Measurements from ENCODE around the gene OSBPL5. TPM values are rescaled to one million over a fixed set of nuclear protein-coding genes. Genes with fewer than 3 reads are reported as not detected.

OSBPL5 gene
- total and polyA plus RNA-seq, 2 donors from 2014 or later, result 8.5 to 63.0 TPM

DNA sequence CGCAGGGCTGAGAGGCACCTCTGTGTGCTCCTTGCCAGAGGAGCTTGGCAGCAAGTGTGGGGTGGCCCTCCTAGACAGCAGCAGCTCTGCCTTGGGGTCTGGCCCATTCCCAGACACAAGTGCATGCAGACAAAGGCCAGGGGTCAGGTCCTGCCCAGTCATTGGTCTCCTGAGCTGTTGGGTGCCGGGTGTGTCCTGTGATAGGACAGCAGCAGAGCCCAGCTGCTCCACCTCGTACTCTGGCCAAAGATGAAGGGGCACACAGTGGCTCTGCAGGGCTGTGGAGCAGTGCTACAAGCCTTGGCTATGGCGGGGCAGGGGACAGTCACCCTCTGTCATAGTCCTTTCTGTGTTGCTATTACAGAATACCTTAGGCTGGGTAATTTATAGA, 17.3 kb upstream of the OSBPL5 start:
- Histone ChIP-seq H3K36me3 (ENCODE audit: control insufficient read depth in 2 of 3, insufficient read depth in 3 of 3, low read length in 3 of 3) (no peaks in the 10 kb centered on the region), H3K4me1 (ENCODE audit: control insufficient read depth in 2 of 3, insufficient read depth in 2 of 3, low read depth in 1 of 3, low read length in 3 of 3) (no peaks in the 10 kb centered on the region), H3K27ac (ENCODE audit: low read depth in 2 of 2, low read length in 2 of 2) (no peak overlapping the region), H3K4me3 (ENCODE audit: low read length in 3 of 3) (no peak overlapping the region), H3K27me3 (ENCODE audit: control insufficient read depth, insufficient read depth, low read length) (no peaks in the 10 kb centered on the region), H3K9ac (ENCODE audit: low read length in 3 of 3) (no peak overlapping the region), H3K9me3 (ENCODE audit: control insufficient read depth in 2 of 3, insufficient read depth in 1 of 3, low read length in 3 of 3) (no peaks in the 10 kb centered on the region)
- intact Hi-C loops (cut with DNase I), result no loop called here
- DNase-seq (no peak), FAIRE-seq (no peak)
- TF ChIP-seq, protein P1, sequence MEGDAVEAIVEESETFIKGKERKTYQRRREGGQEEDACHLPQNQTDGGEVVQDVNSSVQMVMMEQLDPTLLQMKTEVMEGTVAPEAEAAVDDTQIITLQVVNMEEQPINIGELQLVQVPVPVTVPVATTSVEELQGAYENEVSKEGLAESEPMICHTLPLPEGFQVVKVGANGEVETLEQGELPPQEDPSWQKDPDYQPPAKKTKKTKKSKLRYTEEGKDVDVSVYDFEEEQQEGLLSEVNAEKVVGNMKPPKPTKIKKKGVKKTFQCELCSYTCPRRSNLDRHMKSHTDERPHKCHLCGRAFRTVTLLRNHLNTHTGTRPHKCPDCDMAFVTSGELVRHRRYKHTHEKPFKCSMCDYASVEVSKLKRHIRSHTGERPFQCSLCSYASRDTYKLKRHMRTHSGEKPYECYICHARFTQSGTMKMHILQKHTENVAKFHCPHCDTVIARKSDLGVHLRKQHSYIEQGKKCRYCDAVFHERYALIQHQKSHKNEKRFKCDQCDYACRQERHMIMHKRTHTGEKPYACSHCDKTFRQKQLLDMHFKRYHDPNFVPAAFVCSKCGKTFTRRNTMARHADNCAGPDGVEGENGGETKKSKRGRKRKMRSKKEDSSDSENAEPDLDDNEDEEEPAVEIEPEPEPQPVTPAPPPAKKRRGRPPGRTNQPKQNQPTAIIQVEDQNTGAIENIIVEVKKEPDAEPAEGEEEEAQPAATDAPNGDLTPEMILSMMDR (IDR thresholded peaks at IDR 0.05; ENCODE audit: borderline replicate concordance, extremely low read depth, insufficient read depth), result no peak

DNA sequence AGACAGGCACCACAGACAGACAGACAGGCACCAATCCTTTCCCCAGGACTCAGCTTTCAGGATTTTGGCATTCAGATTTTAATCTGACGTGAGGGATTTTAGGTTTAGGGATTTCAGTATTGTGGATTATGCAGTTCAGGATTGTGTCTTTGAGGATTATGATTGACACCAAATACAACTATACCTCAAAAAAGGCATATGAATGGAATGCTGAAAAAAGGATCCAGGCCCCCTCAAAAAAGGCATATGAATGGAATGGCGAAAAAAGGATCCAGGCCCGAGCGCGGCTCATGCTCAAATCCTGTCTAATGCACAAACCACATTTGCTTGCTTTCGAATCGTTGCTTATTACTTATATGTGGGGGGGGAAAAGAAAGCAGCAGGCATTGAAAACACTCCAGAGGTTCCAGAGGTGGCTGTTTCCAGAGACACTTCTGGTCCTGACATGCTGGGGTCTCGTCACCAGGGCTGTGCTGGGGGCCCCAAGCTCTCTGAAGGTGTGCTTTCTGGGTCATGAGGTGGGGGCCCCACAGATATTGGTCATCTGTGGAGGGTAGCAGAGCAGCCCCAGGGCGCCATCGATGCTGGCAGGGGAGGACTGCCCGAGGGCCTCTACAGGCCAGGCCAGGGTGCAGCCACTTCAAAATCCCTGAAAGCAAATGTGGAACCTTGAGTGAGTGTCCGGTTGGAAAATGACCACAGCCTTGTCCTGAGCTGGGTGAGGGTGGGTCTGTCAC, 16.8 kb upstream of the OSBPL5 start:
- Histone ChIP-seq H3K4me1 (ENCODE audit: control insufficient read depth in 2 of 3, insufficient read depth in 2 of 3, low read depth in 1 of 3, low read length in 3 of 3) (no peaks in the 10 kb centered on the region), H3K9ac (ENCODE audit: low read length in 3 of 3) (no peak overlapping the region), H3K36me3 (ENCODE audit: control insufficient read depth in 2 of 3, insufficient read depth in 3 of 3, low read length in 3 of 3) (no peaks in the 10 kb centered on the region), H3K27ac (ENCODE audit: low read depth in 2 of 2, low read length in 2 of 2) (no peak overlapping the region), H3K9me3 (ENCODE audit: control insufficient read depth in 2 of 3, insufficient read depth in 1 of 3, low read length in 3 of 3) (no peaks in the 10 kb centered on the region), H3K27me3 (ENCODE audit: control insufficient read depth, insufficient read depth, low read length) (no peaks in the 10 kb centered on the region), H3K4me3 (ENCODE audit: low read length in 3 of 3) (no peak overlapping the region)
- TF ChIP-seq, protein P1 (IDR thresholded peaks at IDR 0.05; ENCODE audit: borderline replicate concordance, extremely low read depth, insufficient read depth), result no peak
- DNase-seq, result peak in 2 of 5 donors; percentile 10 to 62
- intact Hi-C loops (cut with DNase I), result no loop called here
- no peak for FAIRE-seq

DNA sequence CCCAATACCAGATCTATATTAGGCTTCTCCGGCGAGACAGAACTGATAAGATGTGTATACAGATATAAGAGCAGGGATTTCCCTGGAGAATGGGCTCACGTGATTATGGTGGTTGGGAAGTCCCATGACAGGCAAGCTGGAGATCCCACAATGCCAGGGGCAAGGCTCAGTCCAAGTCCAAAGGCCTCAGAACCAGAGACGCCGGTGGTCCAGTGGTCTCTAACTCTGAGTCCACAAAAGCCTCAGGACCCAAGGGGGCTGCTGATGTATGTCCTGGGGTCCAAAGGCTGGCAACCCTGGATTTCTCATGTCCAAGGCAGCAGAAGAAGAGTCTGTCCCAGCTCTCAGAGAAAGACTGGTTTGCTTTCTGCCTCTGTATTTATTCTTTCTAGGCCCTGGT, 15.8 kb upstream of the OSBPL5 start:
- TF ChIP-seq, protein P1 (IDR thresholded peaks at IDR 0.05; ENCODE audit: borderline replicate concordance, extremely low read depth, insufficient read depth), result no peak
- H3K27ac ChIP-seq (ENCODE audit: low read depth in 2 of 2, low read length in 2 of 2), result no peak overlapping the region
- DNase-seq (peak in 1 of 5 donors; percentile 12), FAIRE-seq (no peak)
- no peak overlapping the region for H3K9ac ChIP-seq (ENCODE audit: low read length in 3 of 3)
- intact Hi-C loops (cut with DNase I), result no loop called here
- no peaks in the 10 kb centered on the region for H3K36me3 ChIP-seq (ENCODE audit: control insufficient read depth in 2 of 3, insufficient read depth in 3 of 3, low read length in 3 of 3)
- H3K9me3 ChIP-seq (ENCODE audit: control insufficient read depth in 2 of 3, insufficient read depth in 1 of 3, low read length in 3 of 3), result peaks cover 0 to 8% (median 4%) of the 10 kb centered on the region in 3 donors
- H3K4me3 ChIP-seq (ENCODE audit: low read length in 3 of 3), result no peak overlapping the region
- no peaks in the 10 kb centered on the region for H3K27me3 ChIP-seq (ENCODE audit: control insufficient read depth, insufficient read depth, low read length)
- no peaks in the 10 kb centered on the region for H3K4me1 ChIP-seq (ENCODE audit: control insufficient read depth in 2 of 3, insufficient read depth in 2 of 3, low read depth in 1 of 3, low read length in 3 of 3)
